OCI-LY7 (cell line): ENCODE results near the gene FGD2. TPM values are rescaled to one million over a fixed set of nuclear protein-coding genes. Genes with fewer than 3 reads are reported as not detected.

Experiments used
- BruUV-seq: library from RNA; stranded (reverse); fragments of 400-500 nt; replicated peaks from 2 replicates; lab custom pipeline; 2021; lab: Mats Ljungman, UMichigan
- CTCF ChIA-PET: fragments of 300-600 bp; sonication (Branson Sonifier 250); formaldehyde crosslinking; loops from one replicate; lab custom pipeline; 2022; ENCODE audit warnings: antibody characterized with exemption; ENCODE audit not compliant: unreplicated experiment; lab: Charles Lee
- POLR2A ChIA-PET: fragments of 300-600 bp; sonication (Branson Sonifier 250); formaldehyde crosslinking; loops from one replicate; lab custom pipeline; 2022; ENCODE audit warnings: antibody characterized with exemption; lab: Charles Lee
- DNase-seq: peaks from one replicate; pipeline ENCODE4 v3.0.0-alpha.2; 2015; ENCODE audit warnings: low spot score
- H2AFZ ChIP-seq: fragments of 200-600 bp; sonication (generic), shearing (Covaris generic); 2 replicates; pipeline ENCODE4 v1.6.1; 2014; ENCODE audit warnings: mild to moderate bottlenecking, antibody characterized with exemption, low read length, moderate library complexity
- H3K27ac ChIP-seq: fragments of 200-600 bp; sonication (generic); 2 replicates; pipeline ENCODE4 v1.5.1; 2014; ENCODE audit warnings: mixed run types, low read depth, mild to moderate bottlenecking, moderate library complexity, low read length, inconsistent platforms; ENCODE audit not compliant: poor library complexity, severe bottlenecking
- H3K36me3 ChIP-seq: fragments of 200-600 bp; sonication (generic); 2 replicates; pipeline ENCODE4 v1.6.1; 2014; ENCODE audit warnings: mild to moderate bottlenecking, antibody characterized with exemption, low read length, moderate library complexity, mixed read lengths; ENCODE audit not compliant: insufficient read depth
- H3K4me1 ChIP-seq: fragments of 200-600 bp; sonication (generic); 2 replicates; pipeline ENCODE4 v1.5.1; 2014; ENCODE audit warnings: mild to moderate bottlenecking, low read length; ENCODE audit not compliant: insufficient read depth, poor library complexity, severe bottlenecking
- H3K4me2 ChIP-seq: fragments of 200-600 bp; sonication (generic); 2 replicates; pipeline ENCODE4 v1.6.1; 2014; ENCODE audit warnings: mild to moderate bottlenecking, low read length
- H3K4me3 ChIP-seq: fragments of 200-600 bp; sonication (generic); 2 replicates; pipeline ENCODE4 v1.5.1; 2014; ENCODE audit warnings: mild to moderate bottlenecking, low read depth, low read length; ENCODE audit not compliant: poor library complexity, severe bottlenecking
- H3K79me2 ChIP-seq: fragments of 200-600 bp; sonication (generic); 2 replicates; pipeline ENCODE4 v1.6.1; 2016; ENCODE audit warnings: low read depth, mild to moderate bottlenecking, low read length, moderate library complexity, mixed read lengths; ENCODE audit not compliant: insufficient read depth
- H3K9me2 ChIP-seq: fragments of 200-600 bp; sonication (generic); 2 replicates; pipeline ENCODE4 v1.6.1; 2016; ENCODE audit warnings: mild to moderate bottlenecking, low read length, mixed read lengths; ENCODE audit not compliant: insufficient read depth
- H3K9me3 ChIP-seq: fragments of 200-600 bp; sonication (generic); 2 replicates; pipeline ENCODE4 v1.6.1; 2014; ENCODE audit warnings: mild to moderate bottlenecking, mixed run types, low read length, mixed read lengths
- H4K20me1 ChIP-seq: fragments of 200-600 bp; sonication (generic); 2 replicates; pipeline ENCODE4 v1.6.1; 2014; ENCODE audit warnings: mild to moderate bottlenecking, antibody characterized with exemption, low read length, moderate library complexity, mixed read lengths; ENCODE audit not compliant: insufficient read depth
- EZH2phosphoT487 ChIP-seq: fragments of 200-600 bp; sonication (generic); IDR thresholded peaks from 2 replicates; pipeline ENCODE4 v1.6.1; 2018; ENCODE audit warnings: low read depth, borderline replicate concordance, mild to moderate bottlenecking, mixed run types, antibody characterized with exemption, low read length, moderate library complexity, mixed read lengths
- intact Hi-C: fragments of 100-400 bp; cut with micrococcal nuclease; formaldehyde crosslinking; loops from one replicate; pipeline ENCODE4 v1.10.0; 2022; ENCODE audit not compliant: unreplicated experiment
- total RNA-seq, 2 experiments: library from RNA; depleted of rRNA in 1 of 2; stranded (reverse); fragments of >200 nt in 1 of 2; shearing (Covaris generic) in 1 of 2; gene quantifications; 2 replicates each; pipeline ENCODE4 v1.2.3, GENCODE V29; 2014 to 2022
- TF ChIP-seq, protein P1 (sequence below): fragments of 200-600 bp; sonication (generic); conservative IDR thresholded peaks from 2 replicates; pipeline ENCODE4 v1.5.1; 2014; ENCODE audit warnings: mild to moderate bottlenecking, antibody characterized with exemption, low read length, moderate library complexity, mixed read lengths

Gene FGD2
- total RNA-seq, 2 experiments from 2014 or later: 27.8 to 48.6 TPM

DNA sequence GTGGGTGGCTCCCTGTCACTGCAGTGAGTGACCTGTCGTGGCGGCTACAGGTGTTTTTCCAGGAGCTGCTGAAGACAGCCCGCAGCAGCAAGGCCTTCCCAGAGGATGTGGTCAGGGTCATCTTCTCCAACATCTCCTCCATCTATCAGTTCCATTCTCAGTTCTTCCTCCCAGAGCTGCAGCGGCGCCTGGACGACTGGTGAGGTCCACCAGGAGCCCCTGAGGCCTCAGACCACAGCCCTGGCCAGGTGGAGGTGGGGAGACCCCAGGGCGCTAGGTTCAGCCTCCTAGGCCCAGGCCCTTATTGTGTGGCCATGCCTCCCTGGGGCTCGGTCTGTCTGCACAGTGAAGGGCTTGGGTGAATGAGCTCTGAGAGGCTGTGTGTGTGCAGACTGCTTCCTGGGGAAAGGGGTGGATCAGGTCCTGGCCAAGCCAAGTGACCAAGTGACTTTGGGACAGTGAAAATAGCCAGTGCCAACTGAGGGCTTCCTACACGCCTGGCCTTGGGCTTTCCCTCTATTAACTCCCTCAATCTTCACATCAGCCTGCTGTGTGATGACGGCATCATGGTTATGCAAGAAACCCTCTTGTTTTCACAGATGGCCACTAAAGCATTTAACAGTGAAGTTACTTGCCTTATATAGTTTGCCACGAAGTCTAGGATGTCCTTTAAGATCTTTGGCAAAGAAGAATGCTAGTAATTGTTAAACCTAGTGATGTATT is 6.4 kb downstream of the FGD2 start:
- no peak for DNase-seq
- Histone ChIP-seq H3K9me3 (no peaks in the 10 kb centered on the region), H3K4me3 (no peak overlapping the region), H3K79me2 (no peaks in the 10 kb centered on the region), H4K20me1 (no peaks in the 10 kb centered on the region), H2AFZ (no peak overlapping the region), H3K27ac (no peak overlapping the region), H3K9me2 (no peaks in the 10 kb centered on the region), H3K4me2 (no peak overlapping the region), H3K36me3 (peaks cover 7% of the 10 kb centered on the region; the same call in 1 of the 2 replicates), H3K4me1 (peaks cover 17% of the 10 kb centered on the region)
- CTCF ChIA-PET: no interaction called here
- BruUV-seq: no TSS peak
- TF ChIP-seq EZH2phosphoT487: no peak
- TF ChIP-seq, protein P1, sequence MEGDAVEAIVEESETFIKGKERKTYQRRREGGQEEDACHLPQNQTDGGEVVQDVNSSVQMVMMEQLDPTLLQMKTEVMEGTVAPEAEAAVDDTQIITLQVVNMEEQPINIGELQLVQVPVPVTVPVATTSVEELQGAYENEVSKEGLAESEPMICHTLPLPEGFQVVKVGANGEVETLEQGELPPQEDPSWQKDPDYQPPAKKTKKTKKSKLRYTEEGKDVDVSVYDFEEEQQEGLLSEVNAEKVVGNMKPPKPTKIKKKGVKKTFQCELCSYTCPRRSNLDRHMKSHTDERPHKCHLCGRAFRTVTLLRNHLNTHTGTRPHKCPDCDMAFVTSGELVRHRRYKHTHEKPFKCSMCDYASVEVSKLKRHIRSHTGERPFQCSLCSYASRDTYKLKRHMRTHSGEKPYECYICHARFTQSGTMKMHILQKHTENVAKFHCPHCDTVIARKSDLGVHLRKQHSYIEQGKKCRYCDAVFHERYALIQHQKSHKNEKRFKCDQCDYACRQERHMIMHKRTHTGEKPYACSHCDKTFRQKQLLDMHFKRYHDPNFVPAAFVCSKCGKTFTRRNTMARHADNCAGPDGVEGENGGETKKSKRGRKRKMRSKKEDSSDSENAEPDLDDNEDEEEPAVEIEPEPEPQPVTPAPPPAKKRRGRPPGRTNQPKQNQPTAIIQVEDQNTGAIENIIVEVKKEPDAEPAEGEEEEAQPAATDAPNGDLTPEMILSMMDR: no peak
- POLR2A ChIA-PET: interaction anchor here (1.0 kb wide), 1 partner anchor 155 kb away, joined by 3 read pairs; no protein-coding TSS in a partner anchor
- intact Hi-C loops: no loop called here

GRCh38 chr6:37013516-37014491 is 8.3 kb downstream of the FGD2 start:
- Histone ChIP-seq H3K9me2 (no peaks in the 10 kb centered on the region), H3K9me3 (no peaks in the 10 kb centered on the region), H3K36me3 (peaks cover 7% of the 10 kb centered on the region; the same call in 1 of the 2 replicates), H3K79me2 (no peaks in the 10 kb centered on the region), H3K4me1 (peaks cover 10% of the 10 kb centered on the region), H3K4me3 (no peak overlapping the region), H4K20me1 (no peaks in the 10 kb centered on the region), H2AFZ (no peak overlapping the region), H3K4me2 (no peak overlapping the region), H3K27ac (no peak overlapping the region)
- CTCF ChIA-PET: no interaction called here
- intact Hi-C loops: no loop called here
- no peak for TF ChIP-seq EZH2phosphoT487
- TF ChIP-seq, protein P1: no peak
- POLR2A ChIA-PET: interaction anchor here (0.6 kb wide), 1 partner anchor 78 kb away, joined by 3 read pairs; no protein-coding TSS in a partner anchor
- DNase-seq: no peak
- no TSS peak for BruUV-seq
